HEK293 (cell line): Measurements from ENCODE around the gene GMPR2.

Source experiments
- BCL11B ChIP-seq: fragments of 450-650 bp; formaldehyde crosslinking; IDR thresholded peaks from 2 replicates; pipeline ENCODE4 v1.5.1; 2016; ENCODE audit warnings: low read depth, missing biosample characterization, missing genetic modification characterization
- INSM2 ChIP-seq: fragments of 450-650 bp; formaldehyde crosslinking; IDR thresholded peaks from 2 replicates; pipeline ENCODE4 v1.5.1; 2016; ENCODE audit warnings: missing biosample characterization, missing genetic modification characterization
- KLF10 ChIP-seq: fragments of 450-650 bp; IDR thresholded peaks from 2 replicates; pipeline ENCODE4 v1.5.1; 2018; ENCODE audit warnings: missing biosample characterization, mild to moderate bottlenecking, missing genetic modification characterization
- KLF16 ChIP-seq: fragments of 450-650 bp; formaldehyde crosslinking; IDR thresholded peaks from 2 replicates; pipeline ENCODE4 v1.5.1; 2017; ENCODE audit warnings: missing biosample characterization, missing genetic modification characterization
- KLF7 ChIP-seq: fragments of 450-650 bp; formaldehyde crosslinking; IDR thresholded peaks from 2 replicates; pipeline ENCODE4 v1.5.1; 2016; ENCODE audit warnings: missing biosample characterization, missing genetic modification characterization, borderline replicate concordance
- KLF9 ChIP-seq: fragments of 450-650 bp; formaldehyde crosslinking; IDR thresholded peaks from 2 replicates; pipeline ENCODE4 v1.5.1; 2016; ENCODE audit warnings: missing biosample characterization, missing genetic modification characterization, low read depth
- PBX3 ChIP-seq: sonication (generic); formaldehyde crosslinking; IDR thresholded peaks from 2 replicates; pipeline ENCODE4 v1.8.1; 2022; ENCODE audit warnings: mild to moderate bottlenecking, moderate library complexity, missing genetic modification reagents
- PRDM6 ChIP-seq: fragments of 450-650 bp; formaldehyde crosslinking; IDR thresholded peaks from 2 replicates; pipeline ENCODE4 v1.5.1; 2017; ENCODE audit warnings: missing biosample characterization, missing genetic modification characterization
- SALL2 ChIP-seq: fragments of 450-650 bp; formaldehyde crosslinking; IDR thresholded peaks from 2 replicates; pipeline ENCODE4 v1.5.0; 2017; ENCODE audit warnings: missing biosample characterization, mild to moderate bottlenecking, missing genetic modification characterization, borderline replicate concordance
- SCRT1 ChIP-seq: fragments of 450-650 bp; formaldehyde crosslinking; IDR thresholded peaks from 2 replicates; pipeline ENCODE4 v1.5.1; 2016; ENCODE audit warnings: missing biosample characterization, missing genetic modification characterization, borderline replicate concordance
- ZNF132 ChIP-seq: fragments of 450-650 bp; formaldehyde crosslinking; IDR thresholded peaks from 2 replicates; pipeline ENCODE4 v1.5.1; 2017; ENCODE audit warnings: missing biosample characterization, missing genetic modification characterization, borderline replicate concordance
- ZNF140 ChIP-seq: fragments of 450-650 bp; formaldehyde crosslinking; IDR thresholded peaks from 2 replicates; pipeline ENCODE4 v1.5.1; 2016; ENCODE audit warnings: missing biosample characterization, missing genetic modification characterization
- ZNF211 ChIP-seq: fragments of 450-650 bp; formaldehyde crosslinking; IDR thresholded peaks from 2 replicates; pipeline ENCODE4 v1.5.1; 2016; ENCODE audit warnings: low read depth, missing biosample characterization, missing genetic modification characterization
- ZNF280D ChIP-seq: fragments of 450-650 bp; formaldehyde crosslinking; IDR thresholded peaks from 2 replicates; pipeline ENCODE4 v1.5.1; 2016; ENCODE audit warnings: missing biosample characterization, missing genetic modification characterization
- ZNF48 ChIP-seq: fragments of 450-650 bp; formaldehyde crosslinking; IDR thresholded peaks from 2 replicates; pipeline ENCODE4 v1.5.1; 2016; ENCODE audit warnings: missing biosample characterization, missing genetic modification characterization
- ZNF518A ChIP-seq: fragments of 450-650 bp; formaldehyde crosslinking; conservative IDR thresholded peaks from 2 replicates; pipeline ENCODE4 v1.5.1; 2016; ENCODE audit warnings: low read depth, missing biosample characterization, missing genetic modification characterization
- ZNF624 ChIP-seq: fragments of 450-650 bp; formaldehyde crosslinking; IDR thresholded peaks from 2 replicates; pipeline ENCODE4 v1.5.1; 2017; ENCODE audit warnings: missing biosample characterization, missing genetic modification characterization
- ZNF626 ChIP-seq: fragments of 450-650 bp; sonication (Bioruptor Pico); formaldehyde crosslinking; IDR thresholded peaks from 2 replicates; pipeline ENCODE4 v1.5.1; 2018; ENCODE audit warnings: missing biosample characterization, missing genetic modification characterization, inconsistent platforms
- ZNF645 ChIP-seq: fragments of 450-650 bp; formaldehyde crosslinking; IDR thresholded peaks from 2 replicates; pipeline ENCODE4; 2016; ENCODE audit warnings: missing biosample characterization, missing genetic modification characterization
- ZNF677 ChIP-seq: fragments of 450-650 bp; IDR thresholded peaks from 2 replicates; pipeline ENCODE4 v1.5.0; 2018; ENCODE audit warnings: missing biosample characterization, mild to moderate bottlenecking, missing genetic modification characterization, moderate library complexity
- ZNF837 ChIP-seq: fragments of 450-650 bp; formaldehyde crosslinking; IDR thresholded peaks from 2 replicates; pipeline ENCODE4 v1.5.1; 2016; ENCODE audit warnings: missing biosample characterization, missing genetic modification characterization
- ZSCAN30 ChIP-seq: fragments of 450-650 bp; IDR thresholded peaks from 2 replicates; pipeline ENCODE4 v1.5.1; 2018; ENCODE audit warnings: missing biosample characterization, mild to moderate bottlenecking, missing genetic modification characterization, moderate library complexity
- ZXDB ChIP-seq: fragments of 450-650 bp; formaldehyde crosslinking; IDR thresholded peaks from 2 replicates; pipeline ENCODE4 v1.5.1; 2016; ENCODE audit warnings: missing biosample characterization, missing genetic modification characterization

GMPR2 gene

GRCh38 chr14:24232645-24233537 is at the start of gene GMPR2 (continued):
- TF ChIP-seq ZNF280D (tag by site-specific recombination): no peak
- no peak for TF ChIP-seq KLF9 (tag by site-specific recombination)
- 0 out of 2 replicates have a peak, but pooled peaks have one; percentile 13 for TF ChIP-seq ZSCAN30 (tag by site-specific recombination)
- no peak; the same call in 1 of the 2 replicates for TF ChIP-seq KLF10
- no peak for TF ChIP-seq PRDM6
- TF ChIP-seq ZNF211 (tag by site-specific recombination): no peak
- TF ChIP-seq PBX3 (CRISPR knock-in tag): no peak
- TF ChIP-seq ZNF677 (tag by site-specific recombination): no peak
- no peak for TF ChIP-seq ZNF624 (tag by site-specific recombination)
- no peak for TF ChIP-seq ZNF837 (tag by site-specific recombination)
- TF ChIP-seq KLF7 (tag by site-specific recombination): no peak
- TF ChIP-seq ZNF626 (tag by site-specific recombination): no peak
- peak; percentile 71 for TF ChIP-seq ZNF518A
- peak; percentile 62; the same call in 1 of the 2 replicates for TF ChIP-seq SCRT1 (tag by site-specific recombination)
- TF ChIP-seq ZNF140: no peak
- TF ChIP-seq SALL2: no peak
- TF ChIP-seq KLF16 (tag by site-specific recombination): 0 out of 2 replicates have a peak, but pooled peaks have one; percentile 15
- no peak for TF ChIP-seq ZNF48 (tag by site-specific recombination)
- no peak for TF ChIP-seq ZNF132
- no peak for TF ChIP-seq BCL11B (tag by site-specific recombination)
- 0 out of 2 replicates have a peak, but pooled peaks have one; percentile 27 for TF ChIP-seq ZXDB (tag by site-specific recombination)
- TF ChIP-seq ZNF645 (tag by site-specific recombination): no peak
- peak; percentile 81; the same call in 1 of the 2 replicates for TF ChIP-seq INSM2 (tag by site-specific recombination)
